Neural crest cell (in vitro differentiated cells): ENCODE results near the gene ADCK2. TPM values are rescaled to one million over a fixed set of nuclear protein-coding genes. Genes with fewer than 3 reads are reported as not detected.

Experiments
- DNase-seq: peaks from one replicate; pipeline ENCODE4 v3.0.0; 2021; ENCODE audit warnings: low read depth, mixed read lengths, low spot score
- H3K27ac Mint-ChIP-seq: one replicate; pipeline ENCODE4 v1.8.0; 2021; ENCODE audit warnings: mild to moderate bottlenecking, mixed read lengths; ENCODE audit not compliant: unreplicated experiment
- H3K27me3 Mint-ChIP-seq: 2 replicates; pipeline ENCODE4 v1.8.0; 2021; ENCODE audit warnings: low read depth, mild to moderate bottlenecking, mixed read lengths
- H3K36me3 Mint-ChIP-seq: 2 replicates; pipeline ENCODE4 v1.8.0; 2021; ENCODE audit warnings: low read depth, mild to moderate bottlenecking, mixed read lengths
- H3K4me1 Mint-ChIP-seq: 2 replicates; pipeline ENCODE4 v1.8.0; 2021; ENCODE audit warnings: mixed read lengths
- H3K4me3 Mint-ChIP-seq: one replicate; pipeline ENCODE4 v1.8.0; 2021; ENCODE audit warnings: mild to moderate bottlenecking, mixed read lengths
- H3K9me3 Mint-ChIP-seq: 2 replicates; pipeline ENCODE4 v1.8.0; 2021; ENCODE audit warnings: mixed read lengths
- CTCF ChIP-seq: fragments of 200-600 bp; sonication (generic); conservative IDR thresholded peaks from 2 replicates; pipeline ENCODE4 v1.5.0; 2021; ENCODE audit warnings: antibody characterized with exemption, mild to moderate bottlenecking
- total RNA-seq: library from RNA; stranded (reverse); gene quantifications from 2 replicates; pipeline ENCODE4 v1.2.1, GENCODE V29; 2021

ADCK2 gene
- total RNA-seq, 1 donor from 2014 or later = 14.2 TPM

DNA sequence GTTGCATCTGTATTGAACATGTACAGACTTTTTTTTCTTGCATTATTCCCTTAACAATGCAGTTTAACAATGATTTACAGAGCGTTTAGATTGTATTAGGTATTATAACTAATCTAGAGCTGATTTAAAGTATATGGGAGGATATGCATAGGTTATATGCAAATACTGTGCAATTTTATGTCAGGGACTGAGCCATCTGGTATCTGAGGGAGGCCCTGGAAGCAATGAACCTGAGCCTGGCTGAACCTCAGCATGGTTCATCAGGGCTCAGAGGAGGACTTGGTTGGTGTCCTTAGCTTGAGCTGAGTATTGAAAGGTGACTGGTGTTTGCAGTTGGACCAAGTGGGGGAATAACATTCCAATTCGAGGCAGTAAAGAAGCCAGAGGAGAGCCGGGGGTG is 4.8 kb downstream of the ADCK2 start:
- peaks cover 3% of the 10 kb centered on the region for H3K27me3 Mint-ChIP-seq
- peaks cover 30% of the 10 kb centered on the region for H3K4me1 Mint-ChIP-seq
- TF ChIP-seq CTCF = no peak
- DNase-seq = no peak
- no peak overlapping the region for H3K4me3 Mint-ChIP-seq
- no peaks in the 10 kb centered on the region for H3K9me3 Mint-ChIP-seq
- H3K36me3 Mint-ChIP-seq = peaks cover 7% of the 10 kb centered on the region
- no peak overlapping the region for H3K27ac Mint-ChIP-seq

GRCh38 chr7:140678081-140678815 is 5.5 kb downstream of the ADCK2 start:
- no peaks in the 10 kb centered on the region for H3K9me3 Mint-ChIP-seq
- peaks cover 3% of the 10 kb centered on the region for H3K27me3 Mint-ChIP-seq
- no peak overlapping the region for H3K27ac Mint-ChIP-seq
- DNase-seq = no peak
- H3K4me3 Mint-ChIP-seq = no peak overlapping the region
- H3K36me3 Mint-ChIP-seq = peaks cover 7% of the 10 kb centered on the region
- peaks cover 33% of the 10 kb centered on the region for H3K4me1 Mint-ChIP-seq
- TF ChIP-seq CTCF = no peak

DNA sequence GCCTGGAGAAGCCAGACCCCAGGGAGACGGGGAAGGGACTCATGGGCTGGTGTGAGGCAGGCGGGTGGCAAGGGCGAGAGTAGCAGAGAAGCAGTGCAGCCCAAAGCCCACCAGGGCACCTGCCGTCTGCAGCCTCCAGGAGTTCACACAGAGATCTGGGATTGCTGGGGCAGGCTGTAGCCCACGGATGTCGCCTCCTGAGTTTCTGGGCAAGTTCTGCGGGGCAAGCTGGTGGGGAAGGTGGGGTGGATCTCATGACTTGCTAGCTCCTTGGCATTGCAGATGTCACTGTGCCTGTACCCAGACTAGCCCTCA is 6.0 kb downstream of the ADCK2 start:
- TF ChIP-seq CTCF = no peak
- Mint-ChIP-seq H3K4me1 (peaks cover 36% of the 10 kb centered on the region), H3K4me3 (no peak overlapping the region), H3K36me3 (peaks cover 7% of the 10 kb centered on the region), H3K27me3 (peaks cover 3% of the 10 kb centered on the region), H3K9me3 (no peaks in the 10 kb centered on the region), H3K27ac (no peak overlapping the region)
- no peak for DNase-seq

DNA sequence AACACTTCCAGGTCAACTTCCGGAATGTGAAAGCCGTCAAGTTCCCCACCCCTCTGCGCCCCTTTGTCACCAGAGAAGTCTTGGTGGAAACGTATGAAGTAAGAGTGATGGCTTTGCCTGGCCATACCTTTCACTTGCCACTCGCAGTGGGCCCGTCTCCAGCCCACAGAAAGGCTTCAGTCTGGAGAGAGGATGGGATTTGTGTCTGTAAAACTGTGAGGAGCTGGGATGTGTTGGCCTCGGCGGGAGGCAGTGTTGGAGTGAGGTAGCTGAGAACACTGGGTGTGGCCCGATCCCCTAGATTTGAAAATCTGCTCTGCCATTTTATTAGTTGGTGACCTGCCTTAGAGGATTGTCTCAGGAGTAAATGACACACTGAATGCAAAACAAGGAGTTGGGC is 6.4 kb downstream of the ADCK2 start:
- no peak for TF ChIP-seq CTCF
- peaks cover 8% of the 10 kb centered on the region for H3K36me3 Mint-ChIP-seq
- H3K9me3 Mint-ChIP-seq = no peaks in the 10 kb centered on the region
- H3K27me3 Mint-ChIP-seq = peaks cover 1% of the 10 kb centered on the region
- H3K27ac Mint-ChIP-seq = no peak overlapping the region
- H3K4me1 Mint-ChIP-seq = peaks cover 39% of the 10 kb centered on the region
- no peak for DNase-seq
- no peak overlapping the region for H3K4me3 Mint-ChIP-seq

DNA sequence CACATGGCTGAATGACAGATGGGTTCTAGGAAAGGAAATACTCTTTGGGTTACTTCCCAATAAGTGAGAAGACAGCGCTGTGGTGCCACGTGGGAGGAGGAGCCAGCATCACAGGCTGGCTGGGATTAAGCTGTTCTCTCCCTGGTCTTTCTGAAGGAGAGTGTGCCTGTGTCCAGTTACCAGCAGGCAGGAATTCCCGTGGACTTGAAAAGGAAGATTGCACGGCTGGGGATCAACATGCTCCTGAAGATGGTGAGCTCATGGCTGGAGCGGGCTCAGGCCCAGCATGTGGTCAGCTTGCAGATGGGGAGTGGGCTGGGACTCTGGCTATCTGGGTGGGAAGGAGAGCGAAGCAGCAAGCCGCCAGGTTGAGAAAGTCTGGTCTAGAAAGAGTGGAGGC is 8.1 kb downstream of the ADCK2 start:
- no peaks in the 10 kb centered on the region for H3K27me3 Mint-ChIP-seq
- no peak overlapping the region for H3K27ac Mint-ChIP-seq
- DNase-seq = no peak
- TF ChIP-seq CTCF = no peak
- H3K9me3 Mint-ChIP-seq = no peaks in the 10 kb centered on the region
- peaks cover 10% of the 10 kb centered on the region for H3K36me3 Mint-ChIP-seq
- H3K4me3 Mint-ChIP-seq = no peak overlapping the region
- peaks cover 30% of the 10 kb centered on the region for H3K4me1 Mint-ChIP-seq
